ENCODE data around the gene VAV3. TPM values are rescaled to one million over a fixed set of nuclear protein-coding genes. Genes with fewer than 3 reads are reported as not detected.
"Not testable (repeated sequence)": the region's sequence is repeated elsewhere in the genome, so short reads cannot be mapped to it uniquely, and the experiment has no call there.

VAV3 gene, protein sequence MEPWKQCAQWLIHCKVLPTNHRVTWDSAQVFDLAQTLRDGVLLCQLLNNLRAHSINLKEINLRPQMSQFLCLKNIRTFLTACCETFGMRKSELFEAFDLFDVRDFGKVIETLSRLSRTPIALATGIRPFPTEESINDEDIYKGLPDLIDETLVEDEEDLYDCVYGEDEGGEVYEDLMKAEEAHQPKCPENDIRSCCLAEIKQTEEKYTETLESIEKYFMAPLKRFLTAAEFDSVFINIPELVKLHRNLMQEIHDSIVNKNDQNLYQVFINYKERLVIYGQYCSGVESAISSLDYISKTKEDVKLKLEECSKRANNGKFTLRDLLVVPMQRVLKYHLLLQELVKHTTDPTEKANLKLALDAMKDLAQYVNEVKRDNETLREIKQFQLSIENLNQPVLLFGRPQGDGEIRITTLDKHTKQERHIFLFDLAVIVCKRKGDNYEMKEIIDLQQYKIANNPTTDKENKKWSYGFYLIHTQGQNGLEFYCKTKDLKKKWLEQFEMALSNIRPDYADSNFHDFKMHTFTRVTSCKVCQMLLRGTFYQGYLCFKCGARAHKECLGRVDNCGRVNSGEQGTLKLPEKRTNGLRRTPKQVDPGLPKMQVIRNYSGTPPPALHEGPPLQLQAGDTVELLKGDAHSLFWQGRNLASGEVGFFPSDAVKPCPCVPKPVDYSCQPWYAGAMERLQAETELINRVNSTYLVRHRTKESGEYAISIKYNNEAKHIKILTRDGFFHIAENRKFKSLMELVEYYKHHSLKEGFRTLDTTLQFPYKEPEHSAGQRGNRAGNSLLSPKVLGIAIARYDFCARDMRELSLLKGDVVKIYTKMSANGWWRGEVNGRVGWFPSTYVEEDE
- total RNA-seq (2014; rRNA removed; shearing (Covaris generic)) = 0.84 and 1.7 TPM in 2 replicates

GRCh38 chr1:107965110-107965991 lies at the start of gene VAV3:
VAV3 (minus strand) TSS chr1:107965180; CDS start chr1:107964869, 311 bp downstream.
- peak; percentile 62 for DNase-seq (ENCODE audit: low read depth)

GRCh38 chr1:108012553-108012952 lies 47.6 kb upstream of the VAV3 start:
- DNase-seq (ENCODE audit: low read depth) = peak; percentile 28

- DNase-seq (ENCODE audit: low read depth) = no peak
Observed at GRCh38 chr1:108011295-108011694, 46.3 kb upstream of the VAV3 start.

- no peak for DNase-seq (ENCODE audit: low read depth)
Observed at GRCh38 chr1:108010581-108010980, 45.6 kb upstream of the VAV3 start.

- DNase-seq (ENCODE audit: low read depth) = peak; percentile 65
Observed at GRCh38 chr1:108009603-108010195, 44.7 kb upstream of the VAV3 start.

DNA sequence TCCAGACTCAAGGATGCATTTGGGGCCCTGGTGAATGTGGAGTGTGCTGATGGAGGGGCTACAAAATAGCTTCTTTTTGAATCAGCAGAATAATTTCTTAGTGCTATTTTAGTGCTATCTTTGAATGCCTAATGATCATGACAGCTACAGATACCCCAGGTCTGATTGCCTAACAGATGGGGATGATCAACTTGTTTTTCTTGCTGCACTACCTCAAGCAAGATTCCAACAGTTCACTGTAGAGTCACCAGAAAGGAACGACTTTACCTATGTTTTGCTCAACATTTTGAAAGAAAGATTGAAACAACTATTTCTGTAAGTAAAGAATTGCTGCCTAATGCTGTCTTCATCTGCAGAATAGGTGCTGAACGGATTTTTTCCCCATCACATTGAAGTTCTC lies 42.6 kb upstream of the VAV3 start:
- DNase-seq (ENCODE audit: low read depth) = no peak

DNA sequence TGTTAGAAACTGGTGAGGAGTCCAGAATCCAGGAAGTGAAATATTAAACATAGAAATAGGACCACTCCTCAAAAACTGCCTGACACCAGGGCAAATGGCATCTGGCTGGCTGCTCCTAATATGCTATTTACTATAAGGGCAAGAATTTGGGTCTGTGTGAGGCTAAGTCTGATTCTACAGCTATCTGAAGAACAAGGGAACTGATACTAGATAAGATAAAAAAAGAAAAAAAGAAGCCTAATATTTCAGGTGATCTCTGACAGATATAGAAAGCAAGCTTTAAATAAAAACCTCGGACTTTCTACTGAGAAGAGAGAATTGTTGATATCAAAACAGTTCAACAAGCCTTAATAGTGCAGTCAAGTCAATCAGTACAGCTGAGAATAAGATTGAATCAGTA lies 42.1 kb upstream of the VAV3 start:
- no peak for DNase-seq (ENCODE audit: low read depth)

- not testable (repeated sequence) for DNase-seq (ENCODE audit: low read depth)
Observed at GRCh38 chr1:108004919-108005318, 39.9 kb upstream of the VAV3 start.

- DNase-seq (ENCODE audit: low read depth) = peak; percentile 98
Observed at GRCh38 chr1:108000620-108001111, 35.7 kb upstream of the VAV3 start.

DNA sequence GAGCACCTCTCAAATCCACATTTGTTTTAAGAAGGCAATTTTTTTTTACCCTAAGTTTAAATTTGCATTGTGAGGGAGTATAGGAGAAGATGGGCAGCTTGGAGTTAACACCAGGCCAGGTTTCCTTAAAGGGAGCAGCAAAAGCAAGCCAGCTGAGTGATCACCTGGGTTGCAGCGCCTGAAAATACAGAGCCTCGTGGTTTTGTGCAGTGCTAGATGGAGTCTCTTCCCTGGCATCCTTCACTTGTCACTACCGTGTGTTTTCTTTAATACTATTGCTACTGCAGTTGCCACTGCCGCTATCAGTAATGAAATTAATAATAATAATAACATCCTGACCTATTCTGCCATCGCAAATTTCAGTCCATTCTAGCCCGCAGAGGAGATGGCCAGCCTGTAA lies 35.2 kb upstream of the VAV3 start:
- no peak for DNase-seq (ENCODE audit: low read depth)

DNA sequence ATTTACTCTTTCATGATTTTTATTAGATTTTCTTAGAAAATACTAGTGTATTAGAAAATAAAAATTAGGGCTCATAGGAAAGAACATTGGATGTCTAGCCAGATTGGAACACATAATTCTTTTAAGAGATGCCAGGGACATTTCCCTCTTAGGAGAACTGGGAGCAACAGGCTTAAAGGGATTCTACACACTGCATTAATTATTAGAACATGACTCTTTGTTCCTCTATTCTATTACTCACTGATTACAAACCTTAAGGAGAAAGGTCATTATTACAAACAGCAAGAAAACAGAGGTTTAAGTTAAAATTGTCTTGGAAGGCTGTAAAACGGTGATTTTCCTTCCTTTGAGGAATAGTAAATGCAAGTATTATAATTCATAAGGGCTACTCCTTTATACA lies 32.9 kb upstream of the VAV3 start:
- DNase-seq (ENCODE audit: low read depth) = no peak

GRCh38 chr1:107993920-107994319 lies 28.9 kb upstream of the VAV3 start:
- DNase-seq (ENCODE audit: low read depth) = peak; percentile 70

- DNase-seq (ENCODE audit: low read depth) = no peak
Observed at GRCh38 chr1:107992347-107992746, 27.4 kb upstream of the VAV3 start.

- DNase-seq (ENCODE audit: low read depth) = peak; percentile 93
Observed at GRCh38 chr1:107991371-107992066, 26.5 kb upstream of the VAV3 start.

DNA sequence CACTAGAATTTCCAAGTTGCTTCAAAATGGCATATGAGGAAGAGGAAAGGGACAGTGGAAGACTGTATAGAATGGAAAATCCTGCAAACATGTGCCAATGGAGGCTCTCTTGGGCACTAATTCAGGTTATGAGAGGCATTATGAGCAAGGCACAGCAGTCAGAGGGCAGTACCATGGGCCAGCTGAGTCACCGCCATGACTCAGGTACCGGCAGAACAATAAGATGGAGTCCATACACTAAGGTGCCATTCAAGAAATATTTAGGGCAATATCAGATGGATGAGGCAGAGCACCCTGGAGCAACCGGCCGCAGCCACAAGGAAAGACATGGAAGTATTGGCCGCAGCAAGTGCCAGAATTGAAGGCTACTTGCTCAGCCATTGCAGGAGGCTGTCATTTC lies 25.6 kb upstream of the VAV3 start:
- DNase-seq (ENCODE audit: low read depth) = peak; percentile 51

- DNase-seq (ENCODE audit: low read depth) = no peak
Observed at GRCh38 chr1:107981277-107981676, 16.3 kb upstream of the VAV3 start.

GRCh38 chr1:107979926-107980325 lies 14.9 kb upstream of the VAV3 start:
- no peak for DNase-seq (ENCODE audit: low read depth)

DNA sequence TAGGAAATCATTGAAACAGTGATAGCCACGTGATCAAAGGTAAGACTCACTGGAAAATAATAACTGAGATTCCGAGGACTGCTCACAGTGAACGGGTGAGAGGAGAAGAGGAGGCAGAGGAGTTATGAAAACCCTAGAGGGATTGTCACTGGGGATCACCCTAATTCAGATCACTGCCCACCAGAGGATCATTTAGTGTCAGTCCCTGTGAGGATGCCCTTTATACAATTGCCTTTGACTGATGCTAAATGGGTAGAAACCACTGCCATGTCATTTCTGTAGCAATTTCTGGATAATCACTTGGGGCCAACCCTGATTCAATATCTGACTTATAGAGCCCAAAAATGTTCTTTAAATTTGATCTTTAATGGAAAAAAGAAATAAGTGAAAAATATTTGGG lies 14.1 kb upstream of the VAV3 start:
- DNase-seq (ENCODE audit: low read depth) = no peak

DNA sequence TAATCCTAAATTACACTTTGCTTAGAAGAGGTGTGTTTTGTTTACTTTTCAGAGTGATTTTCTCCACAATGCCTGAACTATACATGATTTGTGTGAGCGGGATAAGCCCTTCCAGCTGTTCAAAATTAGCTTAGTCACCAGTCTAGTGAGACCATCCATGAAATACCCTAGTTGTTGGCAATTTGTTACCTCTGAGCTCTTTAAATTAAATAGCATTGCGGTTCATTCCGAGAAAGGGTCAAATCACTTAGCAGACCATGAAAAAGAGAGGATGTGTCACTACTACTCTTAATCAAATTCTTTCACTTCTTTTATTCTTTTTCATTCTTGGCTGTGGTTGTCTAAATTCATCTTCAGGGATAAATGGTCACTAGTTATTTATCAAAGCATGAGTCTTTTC lies 11.9 kb upstream of the VAV3 start:
- DNase-seq (ENCODE audit: low read depth) = peak; percentile 78

- DNase-seq (ENCODE audit: low read depth) = no peak
Observed at GRCh38 chr1:107976431-107976830, 11.5 kb upstream of the VAV3 start.

DNA sequence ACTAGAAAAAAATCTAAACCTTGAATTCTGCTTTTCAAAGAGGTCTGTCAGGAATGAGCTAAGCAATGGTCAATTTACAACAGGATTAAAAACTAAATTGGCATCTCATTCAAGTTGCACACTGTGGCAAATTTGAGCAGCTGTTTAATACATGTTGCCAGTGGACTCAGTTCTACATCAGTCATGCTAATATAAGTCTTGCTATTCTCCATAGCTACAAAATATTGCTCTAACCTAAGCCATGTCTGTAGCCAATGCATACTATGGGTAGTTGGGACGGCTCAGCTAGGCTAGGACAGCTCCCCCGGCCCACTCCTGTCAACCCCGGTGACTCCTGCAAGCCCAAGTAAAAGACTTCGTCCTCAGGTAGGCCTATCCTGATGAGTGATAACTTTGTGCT lies 10.9 kb upstream of the VAV3 start:
- no peak for DNase-seq (ENCODE audit: low read depth)

Measured in RPMI7951 (cell line).